ENCODE data around the gene WNT1.

Gene WNT1

DNA sequence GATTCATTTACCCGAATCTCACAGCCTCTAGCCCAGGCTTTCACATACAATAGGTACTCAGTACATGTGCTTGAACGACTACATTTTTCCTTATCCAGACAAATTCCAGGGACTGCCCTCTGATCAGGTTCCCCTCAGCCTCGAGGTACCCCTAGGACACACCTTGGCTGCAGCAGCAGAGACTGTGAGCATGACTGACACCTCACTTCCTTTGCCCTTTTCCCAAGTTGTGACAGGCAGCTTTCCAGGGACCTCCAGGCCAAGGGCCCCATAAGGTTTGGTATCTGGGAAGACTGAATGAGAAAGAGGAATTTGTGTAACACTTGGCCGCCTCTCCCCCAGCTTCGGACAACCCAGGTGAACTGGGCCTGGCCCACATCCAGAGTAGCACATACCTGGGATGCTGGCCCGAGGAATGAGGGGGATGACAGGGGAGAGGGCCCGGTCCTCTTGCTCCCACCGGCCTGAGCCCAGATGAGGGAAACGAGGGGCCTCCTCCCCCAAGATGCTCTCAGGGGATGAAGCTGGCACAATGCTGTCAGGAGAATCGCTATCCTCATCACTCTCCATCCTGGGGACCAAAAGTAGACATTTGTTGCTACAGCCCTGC lies 50.6 kb downstream of the WNT1 start:
- no peak for DNase-seq (ENCODE audit: low read depth)

DNA sequence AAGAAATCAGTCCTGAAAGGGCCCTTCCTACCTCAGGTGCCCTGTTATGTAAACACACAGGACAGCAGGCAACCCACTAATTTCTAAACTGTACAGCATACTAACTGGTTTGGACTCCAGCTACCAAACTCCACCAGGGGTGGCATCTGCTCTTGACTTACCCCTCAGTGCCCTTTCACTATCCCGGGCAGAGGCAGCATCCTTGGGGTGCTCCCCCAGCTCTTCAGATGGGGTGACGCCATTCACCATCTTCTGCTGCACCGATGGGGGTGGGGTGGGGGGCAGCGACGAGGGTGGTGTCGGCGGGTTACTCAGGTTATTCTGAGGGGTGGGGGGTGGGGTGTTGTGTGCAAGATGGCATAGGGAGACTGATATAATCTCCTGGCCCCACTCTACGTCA lies 52.0 kb downstream of the WNT1 start:
- no peak for DNase-seq (ENCODE audit: low read depth)

DNA sequence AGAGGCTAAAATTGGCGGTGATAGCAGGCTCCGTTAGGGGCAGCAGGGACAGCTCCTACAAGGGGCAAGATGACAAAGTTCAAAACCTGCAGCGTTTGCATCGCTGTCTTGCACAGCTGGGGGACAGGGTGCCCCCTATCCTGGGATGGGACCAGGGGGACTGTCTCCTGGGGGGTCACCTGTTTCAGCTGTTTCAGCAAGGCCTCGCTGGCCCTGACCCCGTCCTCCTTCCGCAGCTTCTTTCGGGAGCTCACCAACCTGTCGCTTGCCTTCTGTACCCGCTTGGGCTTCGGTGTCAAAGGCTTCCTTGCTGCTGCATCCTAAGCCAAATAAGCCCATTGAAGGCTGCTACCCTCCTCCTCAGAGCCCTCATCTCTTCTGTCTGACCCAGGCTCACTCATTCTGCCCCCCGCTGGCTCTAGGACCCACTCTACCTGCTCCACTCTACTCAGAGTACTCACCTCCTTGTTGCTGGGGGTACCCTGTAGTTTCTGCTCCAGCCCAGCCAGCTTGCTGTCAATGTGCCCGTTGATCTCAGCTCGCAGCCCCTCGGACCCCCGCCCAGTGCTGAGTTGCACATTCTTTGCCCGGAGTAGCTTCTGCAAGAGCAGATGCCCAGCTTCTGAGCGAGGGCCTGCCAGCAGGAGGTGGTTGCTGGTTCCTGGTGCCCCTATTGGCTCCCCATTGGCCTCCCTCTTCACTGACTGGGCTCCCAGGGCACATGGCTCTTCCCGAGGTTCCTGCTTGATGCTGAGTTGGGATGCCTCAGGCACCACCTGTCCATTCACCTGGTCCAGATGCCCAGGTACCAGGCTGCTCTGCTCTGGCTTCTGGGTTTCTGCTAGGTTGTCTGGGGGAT lies 52.8 kb downstream of the WNT1 start:
- no peak for DNase-seq (ENCODE audit: low read depth)

DNA sequence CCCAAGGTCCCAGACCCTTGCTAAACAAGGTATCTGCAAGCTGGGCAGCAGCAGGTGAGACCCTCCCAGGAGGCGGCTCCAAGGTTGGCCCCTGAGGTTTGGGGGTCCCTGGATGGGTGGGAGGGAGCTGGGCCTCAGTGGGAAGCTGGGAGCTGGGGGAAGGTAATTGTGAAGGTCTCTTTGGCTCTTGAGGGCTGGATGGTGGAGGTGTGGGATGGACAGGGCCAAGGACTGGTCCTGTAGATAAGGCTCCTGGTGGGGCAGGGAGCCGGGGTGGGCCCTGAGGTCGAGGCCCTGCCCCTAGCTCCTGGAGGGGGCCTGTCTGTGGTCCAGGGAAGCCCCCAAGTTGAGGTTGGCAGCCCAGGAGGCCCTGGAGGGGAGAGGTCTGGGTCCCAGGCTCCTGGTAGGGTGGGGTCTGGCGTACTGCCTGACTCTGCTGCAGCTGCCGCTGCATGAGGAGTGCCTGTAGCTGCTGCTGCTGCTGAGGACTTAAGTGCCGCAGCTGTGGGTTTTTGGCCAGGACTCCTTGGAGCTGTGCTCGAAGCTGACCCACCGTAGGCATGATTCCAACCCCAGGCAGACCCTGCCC lies 53.5 kb downstream of the WNT1 start:
- no peak for DNase-seq (ENCODE audit: low read depth)
